ENCODE data around the gene NHLH2. TPM values are rescaled to one million over a fixed set of nuclear protein-coding genes. Genes with fewer than 3 reads are reported as not detected.

NHLH2 gene
- total and polyA plus RNA-seq, 5 donors from 2014 or later, result not detected

GRCh38 chr1:115837341-115837739 is 3.6 kb downstream of the NHLH2 start:
- no peak overlapping the region for H3K4me3 Mint-ChIP-seq

DNA sequence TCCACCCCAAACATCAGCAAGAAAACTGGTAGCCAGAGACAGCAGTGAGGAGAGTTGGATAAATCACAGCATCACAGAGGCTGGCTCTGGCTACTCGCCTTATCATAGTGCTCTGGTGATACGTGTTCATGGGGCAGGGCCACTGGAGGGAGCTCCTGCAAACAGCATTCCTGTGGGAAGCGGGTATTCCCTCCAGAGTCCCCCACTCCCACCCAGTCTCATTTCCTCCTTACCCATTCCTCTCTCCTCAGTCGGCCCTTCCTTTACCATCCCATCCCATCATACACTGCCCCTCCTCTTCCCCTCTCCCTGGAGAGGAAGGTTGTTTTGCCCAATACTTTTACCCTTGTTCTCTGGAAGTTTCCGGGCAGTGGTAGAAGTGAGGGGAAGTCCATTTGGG is 7.1 kb downstream of the NHLH2 start:
- H3K4me1 Mint-ChIP-seq, result peaks cover 0 to 4% (median 3%) of the 10 kb centered on the region in 4 donors
- Histone ChIP-seq H3K27me3 (ENCODE audit: control insufficient read depth, insufficient read depth, low read length) (peaks cover 27% of the 10 kb centered on the region), H3K36me3 (ENCODE audit: control insufficient read depth, insufficient read depth, low read length) (no peaks in the 10 kb centered on the region), H3K4me3 (ENCODE audit: low read depth, low read length) (no peak overlapping the region), H3K27ac (ENCODE audit: insufficient read depth, low read length, poor library complexity, severe bottlenecking) (no peak overlapping the region), H3K9me3 (ENCODE audit: control insufficient read depth in 2 of 2, low read length in 2 of 2) (no peaks in the 10 kb centered on the region), H3K4me1 (ENCODE audit: control insufficient read depth, insufficient read depth, low read length, poor library complexity, severe bottlenecking) (peaks cover 3% of the 10 kb centered on the region)
- DNase-seq (no peak), ATAC-seq (ENCODE audit: low read depth in 2 of 2) (no peak)
- peaks cover 0 to 5% (median 0%) of the 10 kb centered on the region in 7 donors for H3K9me3 Mint-ChIP-seq
- H3K4me3 Mint-ChIP-seq, result no peak overlapping the region
- peaks cover 48% of the 10 kb centered on the region for H3K27me3 Mint-ChIP-seq
- no peak overlapping the region for H3K27ac Mint-ChIP-seq
- H3K36me3 Mint-ChIP-seq, result no peaks in the 10 kb centered on the region

More at GRCh38 chr1:115837341-115837739, 3.6 kb downstream of the NHLH2 start:
- Histone ChIP-seq H3K36me3 (ENCODE audit: control insufficient read depth, insufficient read depth, low read length) (no peaks in the 10 kb centered on the region), H3K9me3 (ENCODE audit: control insufficient read depth in 2 of 2, low read length in 2 of 2) (no peaks in the 10 kb centered on the region), H3K4me3 (ENCODE audit: low read depth, low read length) (no peak overlapping the region), H3K4me1 (ENCODE audit: control insufficient read depth, insufficient read depth, low read length, poor library complexity, severe bottlenecking) (peaks cover 11% of the 10 kb centered on the region), H3K27ac (ENCODE audit: insufficient read depth, low read length, poor library complexity, severe bottlenecking) (no peak overlapping the region), H3K27me3 (ENCODE audit: control insufficient read depth, insufficient read depth, low read length) (peaks cover 45% of the 10 kb centered on the region)
- H3K27me3 Mint-ChIP-seq, result peaks cover 52% of the 10 kb centered on the region
- no peak overlapping the region for H3K27ac Mint-ChIP-seq
- peaks cover 0 to 9% (median 0%) of the 10 kb centered on the region in 4 donors for H3K4me1 Mint-ChIP-seq
- no peak for DNase-seq
- H3K36me3 Mint-ChIP-seq, result no peaks in the 10 kb centered on the region
- H3K9me3 Mint-ChIP-seq, result peaks cover 0 to 3% (median 0%) of the 10 kb centered on the region in 7 donors
- no peak for ATAC-seq (ENCODE audit: low read depth in 2 of 2)

DNA sequence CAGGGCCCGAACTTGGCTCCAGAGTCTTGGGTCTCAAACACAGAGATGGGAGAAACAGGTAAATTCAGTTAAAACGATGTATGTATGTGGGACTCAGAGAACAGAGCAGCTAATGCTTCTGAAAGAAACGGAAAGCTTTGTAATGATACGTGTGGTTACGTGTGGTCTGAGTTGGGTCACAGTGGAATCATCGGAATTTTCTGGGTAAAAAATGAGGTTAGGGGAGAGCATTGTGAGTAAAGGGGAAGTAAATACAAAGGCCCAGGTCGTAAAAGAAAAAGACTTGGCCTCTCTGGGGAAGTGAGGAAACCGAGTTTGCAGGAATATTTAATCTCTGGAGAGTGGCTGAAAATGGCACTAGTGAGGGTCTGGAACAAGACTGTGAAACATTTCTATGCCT is 8.3 kb downstream of the NHLH2 start:
- ATAC-seq (ENCODE audit: low read depth in 2 of 2) (no peak), DNase-seq (no peak)

GRCh38 chr1:115830963-115831362 is 10.0 kb downstream of the NHLH2 start:
- H3K9me3 Mint-ChIP-seq, result peaks cover 0 to 9% (median 0%) of the 10 kb centered on the region in 7 donors
- H3K36me3 ChIP-seq (ENCODE audit: control insufficient read depth, insufficient read depth, low read length), result no peaks in the 10 kb centered on the region
- peaks cover 27% of the 10 kb centered on the region for H3K27me3 ChIP-seq (ENCODE audit: control insufficient read depth, insufficient read depth, low read length)
- H3K4me3 ChIP-seq (ENCODE audit: low read depth, low read length), result no peak overlapping the region
- no peak overlapping the region for H3K27ac Mint-ChIP-seq
- H3K36me3 Mint-ChIP-seq, result no peaks in the 10 kb centered on the region
- no peak for DNase-seq
- peaks cover 2% of the 10 kb centered on the region for H3K4me1 ChIP-seq (ENCODE audit: control insufficient read depth, insufficient read depth, low read length, poor library complexity, severe bottlenecking)
- H3K4me1 Mint-ChIP-seq, result peaks cover 0 to 9% (median 6%) of the 10 kb centered on the region in 4 donors
- no peak overlapping the region for H3K4me3 Mint-ChIP-seq
- H3K9me3 ChIP-seq (ENCODE audit: control insufficient read depth in 2 of 2, low read length in 2 of 2), result no peaks in the 10 kb centered on the region
- no peak for ATAC-seq (ENCODE audit: low read depth in 2 of 2)
- no peak overlapping the region for H3K27ac ChIP-seq (ENCODE audit: insufficient read depth, low read length, poor library complexity, severe bottlenecking)
- peaks cover 53% of the 10 kb centered on the region for H3K27me3 Mint-ChIP-seq

More for the DNA sequence above, 8.3 kb downstream of the NHLH2 start:
- H3K27me3 Mint-ChIP-seq, result peaks cover 53% of the 10 kb centered on the region
- H3K4me1 Mint-ChIP-seq, result peaks cover 0 to 11% (median 5%) of the 10 kb centered on the region in 4 donors
- H3K4me1 ChIP-seq (ENCODE audit: control insufficient read depth, insufficient read depth, low read length, poor library complexity, severe bottlenecking), result peaks cover 2% of the 10 kb centered on the region
- H3K9me3 Mint-ChIP-seq, result peaks cover 0 to 7% (median 0%) of the 10 kb centered on the region in 7 donors
- H3K4me3 ChIP-seq (ENCODE audit: low read depth, low read length), result no peak overlapping the region
- peaks cover 29% of the 10 kb centered on the region for H3K27me3 ChIP-seq (ENCODE audit: control insufficient read depth, insufficient read depth, low read length)
- no peaks in the 10 kb centered on the region for H3K36me3 ChIP-seq (ENCODE audit: control insufficient read depth, insufficient read depth, low read length)
- no peaks in the 10 kb centered on the region for H3K9me3 ChIP-seq (ENCODE audit: control insufficient read depth in 2 of 2, low read length in 2 of 2)
- no peak overlapping the region for H3K4me3 Mint-ChIP-seq
- H3K36me3 Mint-ChIP-seq, result no peaks in the 10 kb centered on the region
- H3K27ac ChIP-seq (ENCODE audit: insufficient read depth, low read length, poor library complexity, severe bottlenecking), result no peak overlapping the region
- H3K27ac Mint-ChIP-seq, result no peak overlapping the region

- H3K36me3 Mint-ChIP-seq, result no peaks in the 10 kb centered on the region
- Histone ChIP-seq H3K36me3 (ENCODE audit: control insufficient read depth, insufficient read depth, low read length) (no peaks in the 10 kb centered on the region), H3K27me3 (ENCODE audit: control insufficient read depth, insufficient read depth, low read length) (peaks cover 24% of the 10 kb centered on the region), H3K4me3 (ENCODE audit: low read depth, low read length) (no peak overlapping the region), H3K9me3 (ENCODE audit: control insufficient read depth in 2 of 2, low read length in 2 of 2) (no peaks in the 10 kb centered on the region), H3K4me1 (ENCODE audit: control insufficient read depth, insufficient read depth, low read length, poor library complexity, severe bottlenecking) (peaks cover 2% of the 10 kb centered on the region), H3K27ac (ENCODE audit: insufficient read depth, low read length, poor library complexity, severe bottlenecking) (no peak overlapping the region)
- no peak overlapping the region for H3K4me3 Mint-ChIP-seq
- H3K27ac Mint-ChIP-seq, result no peak overlapping the region
- ATAC-seq (ENCODE audit: low read depth in 2 of 2) (no peak), DNase-seq (peak in 1 of 3 donors; percentile 5)
- H3K27me3 Mint-ChIP-seq, result peaks cover 53% of the 10 kb centered on the region
- H3K9me3 Mint-ChIP-seq, result peaks cover 0 to 9% (median 0%) of the 10 kb centered on the region in 7 donors
- H3K4me1 Mint-ChIP-seq, result peaks cover 0 to 9% (median 6%) of the 10 kb centered on the region in 4 donors
Observed at GRCh38 chr1:115829947-115830346, 11.0 kb downstream of the NHLH2 start.

GRCh38 chr1:115829023-115829674 is 11.8 kb downstream of the NHLH2 start:
- no peak overlapping the region for H3K4me3 ChIP-seq (ENCODE audit: low read depth, low read length)
- Mint-ChIP-seq H3K4me1 (peaks cover 0 to 9% (median 6%) of the 10 kb centered on the region in 4 donors), H3K4me3 (peak overlapping the region in 3 of 4 donors; percentile 8 to 50 (median 48)), H3K27me3 (peaks cover 58% of the 10 kb centered on the region), H3K36me3 (no peaks in the 10 kb centered on the region), H3K27ac (no peak overlapping the region), H3K9me3 (peaks cover 0 to 8% (median 0%) of the 10 kb centered on the region in 7 donors)
- peaks cover 2% of the 10 kb centered on the region for H3K4me1 ChIP-seq (ENCODE audit: control insufficient read depth, insufficient read depth, low read length, poor library complexity, severe bottlenecking)
- no peaks in the 10 kb centered on the region for H3K36me3 ChIP-seq (ENCODE audit: control insufficient read depth, insufficient read depth, low read length)
- ATAC-seq (ENCODE audit: low read depth in 2 of 2) (peak in 1 of 2 donors; percentile 8), DNase-seq (no peak)
- H3K27ac ChIP-seq (ENCODE audit: insufficient read depth, low read length, poor library complexity, severe bottlenecking), result no peak overlapping the region
- peaks cover 27% of the 10 kb centered on the region for H3K27me3 ChIP-seq (ENCODE audit: control insufficient read depth, insufficient read depth, low read length)
- H3K9me3 ChIP-seq (ENCODE audit: control insufficient read depth in 2 of 2, low read length in 2 of 2), result no peaks in the 10 kb centered on the region

- peaks cover 27% of the 10 kb centered on the region for H3K27me3 ChIP-seq (ENCODE audit: control insufficient read depth, insufficient read depth, low read length)
- Mint-ChIP-seq H3K27ac (no peak overlapping the region), H3K36me3 (no peaks in the 10 kb centered on the region), H3K4me3 (peak overlapping the region in 3 of 4 donors; percentile 8 to 50 (median 11)), H3K9me3 (peaks cover 0 to 8% (median 0%) of the 10 kb centered on the region in 7 donors), H3K27me3 (peaks cover 58% of the 10 kb centered on the region), H3K4me1 (peaks cover 0 to 9% (median 6%) of the 10 kb centered on the region in 4 donors)
- DNase-seq (no peak), ATAC-seq (ENCODE audit: low read depth in 2 of 2) (no peak)
- H3K36me3 ChIP-seq (ENCODE audit: control insufficient read depth, insufficient read depth, low read length), result no peaks in the 10 kb centered on the region
- peaks cover 2% of the 10 kb centered on the region for H3K4me1 ChIP-seq (ENCODE audit: control insufficient read depth, insufficient read depth, low read length, poor library complexity, severe bottlenecking)
- H3K9me3 ChIP-seq (ENCODE audit: control insufficient read depth in 2 of 2, low read length in 2 of 2), result no peaks in the 10 kb centered on the region
- H3K4me3 ChIP-seq (ENCODE audit: low read depth, low read length), result no peak overlapping the region
- no peak overlapping the region for H3K27ac ChIP-seq (ENCODE audit: insufficient read depth, low read length, poor library complexity, severe bottlenecking)
Observed at GRCh38 chr1:115828101-115829022, 12.6 kb downstream of the NHLH2 start.
